IMR-90 (cell line): ENCODE results near the gene PPP2R1A.

Source experiments
- CTCF ChIP-seq: conservative IDR thresholded peaks from 2 replicates; pipeline ENCODE4 v1.5.1; 2012; ENCODE audit warnings: mild to moderate bottlenecking, low read depth, low read length, improper control_type of control experiment
- ELK1 ChIP-seq: fragments of 150-350 bp; IDR thresholded peaks from 2 replicates; pipeline ENCODE4 v1.6.1; 2016; ENCODE audit warnings: low read depth, mild to moderate bottlenecking, low read length, moderate library complexity, borderline replicate concordance
- POLR2A ChIP-seq: IDR thresholded peaks from 2 replicates; pipeline ENCODE4 v1.6.1; 2012; ENCODE audit warnings: mild to moderate bottlenecking, low read depth, low read length
- RFX5 ChIP-seq: IDR thresholded peaks from 2 replicates; pipeline ENCODE4 v1.8.0; 2012; ENCODE audit warnings: low read depth, mild to moderate bottlenecking, low read length, moderate library complexity
- USF2 ChIP-seq: fragments of 150-350 bp; IDR thresholded peaks from 2 replicates; pipeline ENCODE4 v1.6.1; 2017; ENCODE audit warnings: mild to moderate bottlenecking, antibody characterized with exemption, low read length, low read depth

- TF ChIP-seq POLR2A (peak; percentile 90), RFX5 (no peak), CTCF (no peak), USF2 (0 out of 2 replicates have a peak, but pooled peaks have one; percentile 11), ELK1 (no peak)
Observed at GRCh38 chr19:52189735-52190486, at the start of gene PPP2R1A.
